ENCODE measurements around the gene PCK1.
"Not testable (repeated sequence)": the region's sequence is repeated elsewhere in the genome, so short reads cannot be mapped to it uniquely, and the experiment has no call there.

PCK1 gene

GRCh38 chr20:57560554-57561355, at the start of gene PCK1:
Gene PCK1, plus strand, starts transcription at chr20:57561110. Its CDS starts 302 bp downstream, at chr20:57561412.
- no peak for DNase-seq (ENCODE audit: low read depth in 3 of 3)

GRCh38 chr20:57511709-57512108, 49.2 kb upstream of the PCK1 start:
- DNase-seq (ENCODE audit: low read depth in 3 of 3), result not testable (repeated sequence)

DNA sequence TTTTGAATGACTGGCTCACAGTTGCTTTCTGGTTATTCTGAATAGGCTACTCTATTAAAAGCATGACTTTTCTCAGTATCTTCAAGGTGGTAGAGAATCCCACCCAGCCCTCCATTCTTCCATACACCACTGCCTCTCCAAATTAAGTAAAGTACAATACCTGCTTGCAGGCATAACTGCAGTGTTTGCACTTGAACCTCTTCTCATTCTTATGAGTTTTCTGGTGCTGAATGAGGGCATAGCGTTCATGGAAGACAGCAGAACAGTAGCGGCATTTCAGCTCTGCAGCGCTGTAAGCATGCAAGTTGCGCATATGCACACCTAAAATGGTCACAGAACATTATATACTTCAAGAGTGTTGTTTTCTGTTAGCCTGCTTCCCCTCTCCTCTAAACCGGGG, 48.5 kb upstream of the PCK1 start:
- DNase-seq (ENCODE audit: low read depth in 3 of 3), result no peak

- no peak for DNase-seq (ENCODE audit: low read depth in 3 of 3)
Observed at GRCh38 chr20:57513199-57513598, 47.7 kb upstream of the PCK1 start.

DNA sequence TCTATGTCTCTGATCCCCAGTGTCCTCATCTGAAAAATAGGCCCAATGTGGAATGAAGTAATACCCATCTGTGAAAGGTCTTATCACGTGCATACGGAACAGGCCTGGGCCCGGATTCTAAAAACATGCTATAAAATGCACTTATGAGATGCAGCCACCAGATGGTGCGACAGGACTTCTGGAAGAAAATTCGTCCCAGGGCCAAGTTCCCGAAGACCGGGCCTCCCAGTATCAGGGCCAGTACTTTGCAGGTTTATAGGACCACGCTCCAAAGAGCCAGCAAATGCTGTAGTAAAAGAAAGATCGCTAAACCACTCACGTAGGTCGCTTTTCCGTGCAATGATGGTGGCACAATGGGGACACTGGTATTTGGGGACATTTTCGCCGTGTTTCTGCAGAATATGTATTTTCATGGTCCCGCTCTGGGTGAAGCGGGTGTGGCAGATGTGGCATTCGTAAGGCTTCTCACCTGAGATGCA, 46.6 kb upstream of the PCK1 start:
- DNase-seq (ENCODE audit: low read depth in 3 of 3), result no peak

GRCh38 chr20:57517904-57518303, 43.0 kb upstream of the PCK1 start:
- no peak for DNase-seq (ENCODE audit: low read depth in 3 of 3)

- DNase-seq (ENCODE audit: low read depth in 3 of 3), result no peak
Observed at GRCh38 chr20:57522380-57523140, 38.4 kb upstream of the PCK1 start.

GRCh38 chr20:57523782-57524181, 37.1 kb upstream of the PCK1 start:
- DNase-seq (ENCODE audit: low read depth in 3 of 3), result no peak

- DNase-seq (ENCODE audit: low read depth in 3 of 3), result no peak
Observed at GRCh38 chr20:57524511-57525176, 36.3 kb upstream of the PCK1 start, which contains the start of gene CTCFL. Gene CTCFL, minus strand, starts transcription at chr20:57525140. Its CDS starts 935 bp downstream, at chr20:57524205.

DNA sequence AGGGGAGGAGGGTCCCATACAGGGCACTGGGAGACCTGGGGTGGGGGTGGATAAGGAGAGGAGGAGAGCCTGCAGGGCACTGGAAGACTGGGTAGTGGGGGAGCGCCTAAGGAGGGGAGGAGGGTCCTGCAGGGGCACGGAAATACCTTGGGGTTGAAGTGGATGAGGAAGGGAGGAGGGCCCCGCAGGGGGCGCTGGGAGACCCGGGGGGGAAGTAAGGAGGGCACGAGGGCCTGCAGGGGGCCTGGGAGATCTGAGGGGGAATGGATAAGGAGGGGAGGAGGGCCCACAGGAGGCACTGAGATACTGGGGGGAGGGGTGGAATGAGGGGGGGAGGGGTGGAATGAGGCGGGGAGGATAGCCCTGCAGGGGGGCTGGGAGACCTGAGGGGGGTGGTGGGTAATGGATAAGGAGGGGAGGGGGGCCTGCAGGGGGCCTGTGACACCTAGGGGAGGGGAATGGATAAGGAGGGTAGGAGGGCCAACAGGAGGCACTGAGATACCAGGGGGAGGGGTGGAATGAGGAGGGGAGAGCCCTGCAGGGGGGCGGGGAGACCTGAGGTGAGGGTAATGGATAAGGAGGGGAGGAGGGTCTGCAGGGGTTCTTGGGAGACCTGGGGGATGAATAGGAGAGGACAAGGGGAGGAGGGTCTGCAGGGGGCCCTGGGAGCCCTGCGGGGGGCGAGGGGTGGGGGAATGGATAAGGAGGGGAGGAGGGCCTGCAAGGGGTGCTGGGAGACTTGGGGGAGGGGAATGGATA, 35.4 kb upstream of the PCK1 start:
- no peak for DNase-seq (ENCODE audit: low read depth in 3 of 3)

DNA sequence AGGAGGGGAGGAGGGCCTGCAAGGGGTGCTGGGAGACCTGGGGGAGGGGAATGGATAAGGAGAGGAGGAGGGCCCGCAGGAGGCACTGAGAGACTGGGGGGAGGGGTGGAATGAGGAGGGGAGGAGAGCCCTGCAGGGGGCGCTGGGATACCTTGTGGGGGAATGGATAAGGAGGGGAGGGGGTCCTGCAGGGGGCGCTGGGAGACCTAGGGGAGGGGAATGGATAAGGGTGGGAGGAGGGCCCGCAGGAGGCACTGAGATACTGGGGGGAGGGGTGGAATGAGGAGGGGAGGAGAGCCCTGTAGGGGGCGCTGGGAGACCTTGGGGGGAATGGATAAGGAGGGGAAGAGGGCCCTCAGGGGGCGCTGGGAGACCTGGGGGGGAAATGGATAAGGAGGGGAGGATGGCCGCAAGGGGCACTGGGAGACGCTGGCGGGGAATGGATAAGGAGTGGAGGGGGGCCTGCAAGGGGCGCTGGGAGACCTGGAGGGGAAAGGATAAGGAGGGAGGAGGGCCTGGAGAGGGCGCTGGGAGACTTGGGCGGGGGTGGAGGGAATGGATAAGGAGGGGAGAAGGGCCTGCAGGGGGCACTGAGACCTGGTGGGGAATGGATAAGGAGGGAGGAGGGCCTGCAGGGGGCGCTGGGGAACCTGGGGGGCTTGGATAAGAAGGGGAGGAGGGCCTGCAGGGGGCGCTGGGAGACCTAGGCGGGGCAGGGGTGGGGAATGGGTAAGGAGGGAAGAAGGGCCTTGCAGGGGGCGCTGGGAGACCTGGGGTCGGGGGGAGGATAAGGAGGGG, 34.6 kb upstream of the PCK1 start:
- peak in 1 of 3 donors; percentile 15 for DNase-seq (ENCODE audit: low read depth in 3 of 3)

DNA sequence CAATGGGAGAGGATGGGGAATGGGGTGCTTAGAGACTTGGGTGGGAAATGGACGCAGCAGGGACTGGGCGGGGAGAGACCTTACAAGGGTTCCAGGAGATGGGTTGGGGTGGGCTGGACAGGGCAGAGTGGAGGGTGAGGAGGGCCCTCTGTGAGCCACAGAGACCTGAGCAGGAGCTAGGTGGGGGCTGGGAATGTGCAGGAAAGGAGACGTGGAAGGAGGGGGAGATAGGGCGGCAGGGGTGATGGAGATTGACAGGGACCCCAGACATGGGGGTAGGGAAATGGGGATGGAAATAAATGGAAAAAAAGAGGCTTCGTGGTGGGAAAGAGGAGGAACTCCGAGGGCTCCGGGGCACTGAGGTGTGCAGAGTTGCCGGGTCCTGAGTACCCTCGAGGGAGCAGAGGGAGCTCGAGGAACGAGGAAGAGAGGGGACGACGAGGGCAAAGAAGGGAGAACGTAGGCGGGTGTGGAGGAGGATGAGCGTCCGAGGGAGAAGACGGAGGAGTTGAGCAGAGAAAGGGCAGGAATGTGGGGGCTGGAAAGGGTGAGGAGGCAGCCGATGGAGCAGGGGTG, 33.9 kb upstream of the PCK1 start:
- DNase-seq (ENCODE audit: low read depth in 3 of 3), result no peak

DNA sequence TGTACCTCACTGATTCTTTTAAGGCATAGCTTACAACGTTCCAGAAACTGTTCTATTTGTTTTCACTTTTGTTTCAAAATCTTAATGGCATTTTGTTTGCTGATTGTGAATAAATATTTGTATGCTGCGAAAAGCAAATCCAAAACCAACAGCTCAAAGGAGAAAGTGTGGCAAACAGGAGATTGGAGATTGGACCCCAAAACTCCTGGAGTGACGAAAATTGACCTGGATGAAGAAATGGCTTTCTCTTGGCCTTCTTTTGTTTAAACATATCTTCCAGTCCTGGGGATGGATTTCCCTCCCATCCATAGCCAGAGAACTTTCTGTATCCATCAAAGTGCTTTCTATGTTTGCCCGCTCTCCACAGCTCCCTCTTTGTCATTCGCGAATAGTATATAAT, 33.2 kb upstream of the PCK1 start:
- DNase-seq (ENCODE audit: low read depth in 3 of 3), result no peak

DNA sequence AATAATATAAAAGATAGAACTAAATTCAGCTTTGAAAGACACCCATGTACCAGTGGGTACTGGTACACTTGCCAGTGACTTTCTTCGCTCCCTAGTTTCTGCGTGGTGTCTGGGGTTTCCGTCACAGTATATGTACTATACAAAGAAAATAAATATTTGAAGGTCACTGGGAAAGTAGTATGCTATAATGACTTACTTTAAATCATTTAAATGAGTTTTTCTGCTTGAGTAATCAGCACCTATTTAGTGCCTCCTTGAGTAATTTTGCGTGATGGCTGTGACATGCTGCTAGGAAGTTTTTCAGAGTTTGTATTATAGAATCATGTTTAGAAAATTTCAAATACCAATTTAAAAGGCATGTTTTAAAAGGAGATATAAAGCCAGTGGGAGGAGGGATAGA, 32.8 kb upstream of the PCK1 start:
- DNase-seq (ENCODE audit: low read depth in 3 of 3), result no peak

DNA sequence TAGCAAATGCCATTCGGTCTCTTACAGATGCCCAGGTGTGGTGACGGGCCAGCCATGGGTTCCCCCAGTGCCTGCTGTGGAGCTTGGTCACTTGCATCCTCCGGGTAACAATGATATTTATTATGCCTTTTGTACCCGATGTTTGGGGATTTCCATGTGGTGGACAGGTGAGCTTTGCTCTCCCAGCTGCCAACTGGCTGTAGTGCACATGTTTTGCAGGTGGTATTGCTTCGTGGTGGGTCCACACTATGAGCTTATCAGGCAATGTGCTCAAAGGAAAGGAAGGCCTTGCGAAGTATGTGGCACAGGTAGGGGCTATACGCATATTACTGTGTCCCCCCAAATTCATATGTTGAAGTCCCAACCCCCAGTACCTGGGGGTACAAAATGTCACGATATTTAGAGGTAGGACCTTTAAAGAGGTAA, 31.7 kb upstream of the PCK1 start:
- no peak for DNase-seq (ENCODE audit: low read depth in 3 of 3)

DNA sequence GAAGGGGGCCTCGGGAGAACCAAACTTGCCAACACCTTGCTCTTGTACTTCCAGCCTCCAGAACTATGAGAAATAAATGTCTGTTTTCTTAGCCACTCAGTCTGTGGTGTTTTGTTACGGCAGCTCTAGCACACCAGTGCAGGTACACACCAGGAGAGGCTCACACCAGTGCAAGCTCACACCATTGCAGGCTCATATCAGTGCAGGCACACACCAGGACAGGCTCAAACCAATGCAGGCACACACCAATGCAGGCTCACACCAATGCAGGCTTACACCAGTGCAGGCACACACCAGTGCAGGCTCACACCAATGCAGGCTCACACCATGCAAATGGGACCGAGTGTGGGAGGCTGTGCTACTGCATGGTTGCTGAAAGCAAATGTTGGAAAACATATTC, 31.1 kb upstream of the PCK1 start:
- DNase-seq (ENCODE audit: low read depth in 3 of 3), result no peak

GRCh38 chr20:57530327-57530981, 30.5 kb upstream of the PCK1 start:
- no peak for DNase-seq (ENCODE audit: low read depth in 3 of 3)

DNA sequence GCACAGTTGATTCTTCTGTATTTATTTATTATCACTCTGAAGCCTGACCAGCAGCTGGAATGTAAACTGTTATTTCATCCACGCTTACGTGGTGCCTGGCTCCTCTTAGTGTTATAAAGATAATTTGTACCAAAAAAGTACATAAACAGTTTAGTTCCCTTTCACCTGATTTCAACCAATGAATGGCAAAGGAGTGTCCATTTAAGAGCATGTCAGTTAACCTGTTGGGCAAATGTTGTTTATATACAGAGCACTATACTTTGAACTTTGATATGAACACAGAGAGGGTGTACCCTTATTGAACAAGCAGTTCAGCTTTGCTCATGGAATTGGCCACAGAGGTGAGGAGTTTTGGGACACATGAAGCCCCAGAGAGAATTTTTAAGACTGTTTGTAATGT, 28.8 kb upstream of the PCK1 start:
- DNase-seq (ENCODE audit: low read depth in 3 of 3), result no peak

DNA sequence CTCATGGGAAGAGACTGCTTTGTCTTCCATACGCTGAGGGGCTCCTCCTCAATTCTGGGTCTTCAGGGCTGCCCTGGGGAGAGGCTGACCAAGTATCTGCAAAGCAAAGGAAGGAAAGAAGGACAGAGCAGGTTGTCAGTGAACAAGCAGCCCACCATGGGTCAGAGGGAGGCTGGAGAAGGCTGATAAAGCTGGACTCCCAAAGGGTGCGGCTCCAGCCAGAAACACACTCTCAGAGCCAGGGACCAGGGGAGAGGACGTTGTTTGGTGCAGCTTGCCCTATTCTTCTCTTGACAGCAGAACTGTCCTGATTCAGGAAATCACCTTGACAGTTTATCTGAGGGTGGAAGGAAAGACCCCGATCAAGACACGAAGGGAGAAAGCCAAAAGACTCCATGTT, 25.6 kb upstream of the PCK1 start:
- no peak for DNase-seq (ENCODE audit: low read depth in 3 of 3)

Measured in stimulated activated CD4-positive, alpha-beta T cell treated with anti-CD3 and anti-CD28 coated beads, TNF-alpha, amount 100 ng/mL, for 48 hours (primary cell).